HG03520 (cell line): ENCODE data around the gene ARSG.
"Not testable (repeated sequence)": the region's sequence is repeated elsewhere in the genome, so short reads cannot be mapped to it uniquely, and the experiment has no call there.

ENCODE experiments used
- ATAC-seq: cut with Tn5 transposase; IDR thresholded peaks from one replicate; pipeline ENCODE4 v1.9.1; 2021; ENCODE audit warnings: mild to moderate bottlenecking, moderate library complexity; ENCODE audit not compliant: unreplicated experiment

ARSG gene

DNA sequence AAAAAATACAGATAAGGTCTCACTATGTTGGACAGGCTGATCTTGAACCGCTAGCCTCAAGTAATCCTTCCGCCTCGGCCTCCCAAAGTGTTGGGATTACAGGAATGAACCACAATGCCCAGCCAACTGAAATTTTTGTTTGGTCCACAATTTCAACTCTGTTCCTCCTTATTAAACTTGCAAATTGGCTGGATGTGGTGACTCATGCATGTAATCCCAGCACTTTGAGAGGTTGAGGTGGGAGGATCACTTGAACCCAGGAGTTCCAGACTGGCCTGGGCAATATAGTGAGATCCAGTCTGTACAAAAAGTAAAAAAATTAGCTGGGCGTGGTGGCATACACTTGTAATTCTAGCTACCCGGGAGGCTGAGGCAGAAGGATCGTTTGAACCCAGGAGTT, 13.4 kb downstream of the ARSG start:
- no peak for ATAC-seq

DNA sequence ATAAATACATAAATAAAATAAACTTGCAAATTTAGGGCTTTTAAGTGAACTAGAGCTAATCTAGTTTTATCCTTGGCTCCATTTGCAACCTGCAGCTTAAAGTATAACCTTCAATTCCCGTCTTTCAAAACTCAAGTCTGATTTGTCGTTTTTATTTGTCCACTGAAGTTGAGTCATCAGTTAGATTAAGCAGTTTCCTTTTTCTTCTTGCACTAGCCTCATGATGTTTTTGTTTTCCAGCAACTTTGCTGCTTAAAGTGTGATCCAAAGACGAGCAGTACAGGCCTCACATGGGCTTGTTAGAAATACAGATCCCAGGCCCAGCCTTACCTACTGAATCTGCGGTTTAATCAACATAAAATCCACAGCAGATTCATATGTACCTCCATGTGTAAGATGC, 13.8 kb downstream of the ARSG start:
- ATAC-seq = no peak

DNA sequence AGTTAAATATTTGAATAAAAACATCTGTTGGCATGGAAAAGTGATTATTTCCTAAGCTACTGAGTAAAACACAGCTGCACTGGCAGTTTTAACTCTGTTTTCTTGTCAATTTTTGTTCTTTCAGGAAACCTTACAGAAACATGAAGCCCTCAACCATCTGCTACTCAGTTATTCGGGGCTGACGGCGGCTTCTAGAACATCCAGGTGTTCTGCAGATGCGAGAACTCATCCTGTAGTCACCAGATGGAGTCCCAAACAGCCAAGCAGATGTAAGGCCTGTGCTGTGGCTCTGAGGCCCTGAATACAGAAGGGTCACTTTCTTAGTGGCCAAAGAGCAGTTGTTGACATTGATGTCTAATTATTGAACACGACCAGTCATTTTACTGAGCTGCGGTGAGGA, 15.5 kb downstream of the ARSG start:
- ATAC-seq = no peak

DNA sequence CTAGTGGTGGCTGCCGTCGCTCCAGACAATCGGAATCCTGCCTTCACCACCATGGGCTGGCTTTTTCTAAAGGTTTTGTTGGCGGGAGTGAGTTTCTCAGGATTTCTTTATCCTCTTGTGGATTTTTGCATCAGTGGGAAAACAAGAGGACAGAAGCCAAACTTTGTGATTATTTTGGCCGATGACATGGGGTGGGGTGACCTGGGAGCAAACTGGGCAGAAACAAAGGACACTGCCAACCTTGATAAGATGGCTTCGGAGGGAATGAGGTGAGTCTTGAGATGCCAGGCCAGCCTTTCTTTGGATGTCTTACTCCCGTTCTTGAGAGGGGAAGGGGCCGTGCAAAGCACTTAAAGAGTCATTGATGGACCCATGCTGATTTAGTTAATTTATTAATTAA, 16.1 kb downstream of the ARSG start:
- ATAC-seq = no peak

DNA sequence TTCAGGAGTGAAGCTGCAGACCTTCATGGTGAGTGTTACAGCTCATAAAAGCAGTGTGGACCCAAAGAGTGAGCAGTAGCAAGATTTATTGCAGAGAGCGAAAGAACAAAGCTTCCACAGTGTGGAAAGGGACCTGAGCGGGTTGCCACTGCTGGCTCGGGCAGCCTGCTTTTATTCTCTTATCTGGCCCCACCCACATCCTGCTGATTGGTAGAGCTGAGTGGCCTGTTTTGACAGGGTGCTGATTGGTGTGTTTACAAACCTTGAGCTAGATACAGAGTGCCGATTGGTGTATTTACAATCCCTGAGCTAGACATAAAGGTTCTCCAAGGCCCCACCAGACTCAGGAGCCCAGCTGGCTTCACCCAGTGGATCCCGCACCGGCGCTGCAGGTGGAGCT, 17.2 kb downstream of the ARSG start:
- not testable (repeated sequence) for ATAC-seq

DNA sequence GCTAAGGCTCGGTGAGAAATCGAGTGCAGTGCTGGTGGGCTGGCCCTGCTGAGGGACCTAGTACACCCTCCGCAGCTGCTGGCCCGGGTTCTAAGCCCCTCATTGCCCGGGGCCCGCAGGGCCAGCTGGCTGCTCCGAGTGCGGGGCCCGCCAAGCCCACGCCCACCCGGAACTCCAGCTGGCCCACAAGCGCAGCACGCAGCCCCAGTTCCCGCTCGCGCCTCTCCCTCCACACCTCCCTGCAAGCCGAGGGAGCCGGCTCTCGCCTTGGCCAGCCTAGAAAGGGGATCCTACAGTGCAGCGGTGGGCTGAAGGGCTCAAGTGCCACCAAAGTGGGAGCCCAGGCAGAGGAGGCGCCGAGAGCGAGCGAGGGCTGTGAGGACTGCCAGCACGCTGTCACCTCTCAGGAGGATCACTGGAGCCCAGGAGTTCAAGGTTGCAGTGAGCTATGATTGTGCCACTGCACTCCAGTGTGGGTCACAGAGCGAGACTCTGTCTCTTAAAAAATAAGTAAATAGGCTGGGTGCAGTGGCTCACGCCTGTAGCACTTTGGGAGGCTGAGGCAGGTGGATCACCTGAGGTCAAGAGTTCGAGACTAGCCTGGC, 17.9 kb downstream of the ARSG start:
- not testable (repeated sequence) for ATAC-seq

DNA sequence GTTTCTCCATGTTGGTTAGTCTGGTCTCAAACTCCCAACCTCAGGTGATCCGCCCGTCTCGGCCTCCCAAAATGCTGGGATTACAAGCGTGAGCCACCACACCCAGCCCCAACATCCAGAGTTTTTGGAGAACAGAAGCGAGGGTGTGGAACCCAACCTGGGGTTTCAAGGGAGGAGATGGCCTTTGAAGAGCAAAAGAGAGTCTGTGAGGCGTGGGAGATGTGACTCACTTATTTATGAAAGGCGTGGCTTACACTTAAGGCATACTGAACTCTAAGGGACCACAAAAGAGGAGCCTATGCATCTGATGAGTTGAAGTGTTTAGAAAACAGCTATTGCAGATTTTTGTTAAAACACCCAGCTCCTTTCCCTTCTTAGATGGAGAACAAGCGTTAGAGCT, 18.9 kb downstream of the ARSG start:
- ATAC-seq = no peak

DNA sequence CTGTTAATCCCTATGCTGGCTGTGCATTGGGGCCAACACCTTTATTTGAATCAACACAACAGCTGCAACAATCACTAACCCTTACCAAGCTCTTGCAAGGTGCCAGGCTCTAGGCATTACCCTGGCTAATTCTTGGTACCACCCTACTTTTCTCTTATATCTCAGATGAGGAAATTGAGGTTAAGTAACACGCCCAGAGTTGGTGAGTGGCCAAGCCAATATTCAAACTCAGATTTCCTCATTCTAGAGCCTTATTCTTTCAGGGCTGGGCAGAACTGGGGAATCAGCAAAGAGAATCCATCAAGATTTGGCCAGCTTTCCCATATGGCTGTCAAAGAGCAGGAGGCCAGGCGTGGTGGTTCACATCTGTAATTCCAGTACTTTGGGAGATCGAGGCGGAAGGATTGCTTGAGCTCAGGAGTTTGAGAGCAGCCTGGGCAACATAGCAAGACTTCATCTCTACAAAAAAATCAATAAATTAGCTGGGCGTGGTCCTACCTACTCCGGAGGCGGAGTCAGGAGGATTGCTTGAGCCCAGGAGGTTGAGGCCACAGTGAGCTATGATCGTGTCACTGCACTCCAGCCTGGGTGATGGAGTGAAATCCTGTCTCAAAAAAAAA, 23.7 kb downstream of the ARSG start:
- ATAC-seq = no peak

DNA sequence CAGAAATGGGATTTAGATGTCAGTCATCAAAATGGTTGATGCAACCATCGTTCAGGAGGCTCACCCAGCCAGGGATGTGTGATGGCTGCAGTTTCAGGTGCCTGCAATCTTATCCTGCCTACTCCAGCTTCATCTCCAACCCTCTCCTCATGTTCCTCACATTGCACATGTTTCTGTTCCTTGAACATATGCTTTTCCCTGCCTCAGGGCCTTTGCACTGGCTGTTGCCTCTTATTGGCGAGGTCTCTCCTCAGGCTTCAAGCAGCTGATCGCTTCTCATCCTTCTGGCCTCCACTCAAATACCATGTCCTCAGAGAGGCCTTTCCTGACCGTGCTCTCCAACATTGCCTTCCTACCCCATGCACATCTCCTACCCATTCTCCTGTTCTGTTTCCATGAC, 24.6 kb downstream of the ARSG start:
- no peak for ATAC-seq

DNA sequence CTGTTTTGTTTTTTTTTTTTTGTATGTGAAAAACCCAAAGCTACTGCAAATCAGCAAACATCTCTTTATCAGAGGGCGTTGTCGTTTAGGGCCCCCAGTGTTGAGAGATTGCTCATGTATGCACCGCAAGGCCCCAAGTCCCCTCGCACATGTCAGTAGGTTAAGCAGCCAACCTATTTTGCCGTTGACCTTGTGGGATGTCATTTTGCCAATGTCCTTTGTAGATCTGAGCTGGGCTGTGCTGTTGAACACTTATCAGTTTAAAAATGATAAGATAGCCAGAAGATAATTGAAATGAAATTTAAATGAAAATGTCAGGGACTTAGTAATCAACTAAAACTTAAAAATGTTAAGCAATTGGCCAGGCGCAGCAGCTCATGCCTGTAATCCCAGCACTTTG, 26.2 kb downstream of the ARSG start:
- no peak for ATAC-seq

DNA sequence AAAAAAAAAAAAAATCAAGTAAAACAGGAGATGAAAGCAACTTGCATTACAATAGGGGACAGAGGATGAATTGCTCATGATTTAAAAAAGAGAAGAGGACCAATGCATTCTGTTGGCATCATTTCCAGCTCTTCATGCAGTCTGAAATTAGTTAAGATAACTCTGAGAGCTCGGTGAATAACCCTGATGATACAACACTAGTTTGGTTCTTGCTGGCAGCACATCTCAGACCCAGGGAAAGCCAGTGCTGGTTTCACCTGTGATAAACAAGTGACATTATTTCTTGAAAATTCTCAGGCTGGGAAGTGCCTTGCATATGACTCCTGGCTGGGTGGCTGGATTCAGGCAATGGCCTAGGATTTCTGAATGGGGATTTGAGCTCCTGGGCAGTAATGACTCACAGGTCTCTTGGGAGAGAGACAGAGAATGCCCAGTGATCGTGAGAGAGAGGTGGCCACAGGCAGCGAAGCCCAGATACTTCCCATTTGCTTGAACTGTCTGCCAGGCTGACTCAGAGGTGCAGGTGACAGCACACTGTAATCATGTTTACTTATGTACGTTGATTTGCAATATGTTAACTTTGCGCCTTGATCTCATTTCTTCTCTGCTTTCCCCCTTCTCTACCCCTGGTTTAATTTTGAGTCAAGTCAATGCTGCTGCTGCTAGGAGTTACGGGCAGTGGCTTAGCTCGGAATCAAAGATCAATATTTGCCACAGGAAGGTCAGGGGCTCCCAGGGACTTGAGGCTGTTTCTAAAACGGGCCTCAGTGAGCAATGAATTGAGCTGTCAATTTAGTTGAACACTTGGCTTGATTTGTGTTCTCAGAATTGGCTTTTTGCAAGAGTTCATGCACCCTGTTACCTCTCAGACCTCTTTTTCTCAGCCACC, 27.1 kb downstream of the ARSG start:
- ATAC-seq = no peak

DNA sequence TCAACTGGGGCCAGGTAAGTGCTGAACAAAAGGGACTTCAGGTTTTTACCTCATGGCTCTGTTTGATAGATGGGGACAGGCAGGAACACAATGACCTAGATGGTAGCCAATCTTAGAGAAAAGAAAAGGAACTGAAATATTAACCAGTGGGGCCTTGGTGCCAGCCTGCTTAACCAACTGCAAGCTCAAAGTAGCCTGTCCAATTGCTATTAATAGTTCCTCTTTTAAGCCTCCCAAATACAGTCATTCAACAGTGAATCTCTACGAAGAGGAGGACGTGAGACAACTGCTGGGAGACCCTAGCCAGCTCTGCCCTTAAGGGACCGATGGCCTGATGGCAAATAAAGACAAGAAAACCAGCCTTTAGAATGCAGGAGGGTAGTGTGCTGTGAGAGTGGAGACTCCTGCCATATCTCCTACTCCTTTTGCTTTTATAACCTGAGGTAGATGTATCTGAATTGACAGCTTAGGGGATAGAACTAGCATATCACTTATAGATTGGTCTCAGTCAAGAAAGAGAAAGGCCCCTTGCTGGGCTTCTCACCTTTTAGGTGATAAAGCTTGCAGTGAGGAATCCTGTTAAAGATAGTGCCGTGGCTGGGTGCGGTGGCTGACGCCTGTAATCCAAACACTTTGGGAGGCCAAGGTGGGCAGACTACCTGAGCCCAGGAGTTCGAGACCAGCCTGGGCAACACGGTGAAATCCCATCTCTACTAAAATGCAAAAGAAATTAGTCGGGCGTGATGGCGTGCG, 28.3 kb downstream of the ARSG start:
- ATAC-seq = no peak

DNA sequence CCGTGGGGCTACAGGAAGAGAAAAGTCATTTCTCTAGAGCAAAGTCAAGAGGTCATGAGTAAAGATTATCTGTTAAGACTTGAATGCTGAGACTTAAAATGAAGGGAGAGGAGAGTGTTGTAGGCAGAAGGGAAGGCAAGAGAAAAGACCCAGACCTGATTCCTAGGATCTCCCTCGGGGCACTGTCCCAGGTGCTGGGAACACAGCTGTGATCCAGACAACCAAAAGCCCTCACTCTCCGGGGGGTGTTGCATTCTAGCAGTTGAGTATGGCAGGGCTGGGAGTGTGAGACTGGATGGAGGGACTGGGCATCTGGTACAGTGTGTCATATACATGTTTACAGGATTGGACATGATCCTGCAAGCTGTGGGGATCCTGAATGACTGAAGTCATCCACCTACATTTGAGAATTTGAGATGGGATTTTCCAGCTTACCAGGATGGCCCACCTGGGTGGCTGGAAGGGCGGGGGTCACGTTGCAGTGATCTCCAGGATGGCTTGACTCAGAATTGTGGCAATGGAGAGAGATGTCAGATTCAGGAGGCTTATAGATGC, 29.1 kb downstream of the ARSG start:
- ATAC-seq = no peak

DNA sequence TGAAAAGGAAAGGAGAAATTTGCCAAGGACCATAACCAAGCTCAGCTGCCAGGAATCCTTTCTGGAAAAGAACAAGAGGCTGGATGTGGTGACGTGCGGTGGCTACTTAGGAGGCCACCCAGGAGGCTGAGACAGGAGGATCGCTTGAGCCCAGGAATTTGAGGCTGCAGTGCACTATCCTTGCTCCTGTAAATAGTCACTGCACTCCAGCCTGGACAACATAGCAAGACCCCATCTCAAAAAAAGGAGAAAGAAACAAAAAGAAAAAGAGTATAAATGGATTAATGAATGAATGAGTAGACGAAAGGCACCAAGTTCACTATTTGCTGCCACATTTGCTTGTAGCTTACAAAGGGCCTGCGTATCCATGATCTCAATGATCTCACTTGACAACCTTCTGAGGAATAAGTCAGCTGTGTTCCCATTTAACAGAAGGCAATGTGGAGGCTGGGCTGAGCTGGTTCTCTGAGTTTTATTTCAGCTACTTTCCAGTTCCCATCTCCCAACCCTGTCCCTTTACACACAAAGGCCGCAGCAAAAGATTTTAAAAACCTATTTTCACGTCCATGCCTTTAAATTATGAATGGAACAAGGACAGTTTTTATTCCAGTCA, 29.8 kb downstream of the ARSG start:
- no peak for ATAC-seq

DNA sequence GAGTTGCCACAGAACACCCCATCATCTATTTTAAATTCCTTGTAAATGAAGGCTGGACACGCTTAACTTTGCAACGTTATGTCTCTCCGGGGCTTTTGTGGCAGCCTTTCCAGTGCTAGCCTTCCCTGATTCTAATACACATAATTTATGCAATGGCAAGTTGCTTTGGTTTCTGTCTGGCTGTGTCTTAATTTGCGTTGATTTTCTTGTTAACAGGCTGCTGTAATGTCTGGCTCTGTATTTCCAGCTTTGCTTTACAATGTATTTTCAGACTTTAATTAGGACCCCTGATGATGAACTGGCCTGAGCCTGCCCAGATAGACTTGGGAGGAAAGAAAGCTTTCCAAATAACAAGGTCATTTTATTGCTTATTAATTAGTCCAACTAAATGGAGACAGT, 30.3 kb downstream of the ARSG start:
- ATAC-seq = no peak

DNA sequence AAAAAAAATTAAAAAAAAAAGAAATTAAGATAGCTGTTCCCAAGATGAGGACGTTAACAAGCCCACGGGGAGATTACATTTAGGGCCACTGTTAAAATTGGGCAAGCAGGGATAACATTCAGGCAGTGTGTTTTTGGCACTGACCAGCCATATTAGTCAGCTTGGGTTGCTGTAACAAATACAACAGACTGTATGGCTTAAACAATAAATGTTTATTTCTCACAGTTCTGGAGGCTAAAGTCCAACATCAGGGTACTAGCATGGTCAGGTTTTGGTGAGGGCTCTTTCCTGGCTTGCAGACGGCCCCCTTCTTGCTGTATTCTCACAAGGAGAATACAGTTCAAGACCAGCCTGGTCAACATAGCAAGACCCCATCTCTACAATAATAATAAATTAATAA, 31.3 kb downstream of the ARSG start:
- ATAC-seq = no peak

DNA sequence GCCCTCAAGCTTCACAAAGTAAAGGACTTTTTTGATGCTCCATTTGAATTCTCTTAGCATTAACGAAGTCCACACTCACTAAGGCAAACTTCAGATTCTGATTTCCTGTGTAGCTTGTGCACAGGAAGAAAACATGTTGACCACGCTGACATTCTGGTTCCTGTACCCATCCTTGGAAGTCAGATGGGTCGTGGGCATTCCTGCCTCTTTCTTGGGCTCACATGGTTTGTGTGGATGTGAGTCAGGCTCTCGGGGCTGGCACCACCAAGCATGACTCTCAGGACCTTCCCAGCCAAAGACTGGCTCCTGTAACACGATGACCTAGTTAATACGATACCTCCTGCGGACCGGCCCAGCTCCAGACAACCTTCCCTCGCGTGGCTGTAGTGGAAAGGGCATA, 32.8 kb downstream of the ARSG start:
- no peak for ATAC-seq

DNA sequence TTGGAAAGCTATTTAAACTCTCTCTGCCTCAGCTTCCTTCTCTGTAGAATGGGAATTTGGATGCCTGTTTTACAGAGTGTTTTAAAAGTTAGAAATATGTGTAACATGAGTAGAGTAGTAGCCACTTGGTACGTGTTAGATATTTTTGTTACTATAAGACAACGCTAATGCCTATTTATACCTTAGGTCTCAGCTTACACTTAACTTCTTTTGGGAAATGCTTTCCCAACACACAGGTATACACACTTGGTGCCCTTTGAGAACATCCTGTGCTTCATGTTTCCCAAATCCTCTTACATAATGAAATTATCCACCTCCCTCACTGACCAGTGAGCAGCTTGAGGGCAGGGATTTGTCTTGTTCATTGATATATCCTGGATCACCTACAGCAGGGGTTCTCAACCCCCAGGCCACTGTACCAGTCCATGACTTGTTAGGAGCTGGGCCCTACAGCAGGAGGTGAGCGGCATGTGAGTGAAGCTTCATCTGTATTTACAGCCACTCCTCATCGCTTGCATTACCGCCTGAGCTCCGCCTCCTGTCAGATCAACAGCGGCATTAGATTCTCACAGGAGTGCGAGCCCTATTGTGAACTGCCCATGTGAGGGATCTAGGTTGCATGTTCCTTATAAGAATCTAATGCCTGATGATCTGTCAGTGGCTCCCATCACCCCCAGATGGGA, 33.5 kb downstream of the ARSG start:
- ATAC-seq = no peak

DNA sequence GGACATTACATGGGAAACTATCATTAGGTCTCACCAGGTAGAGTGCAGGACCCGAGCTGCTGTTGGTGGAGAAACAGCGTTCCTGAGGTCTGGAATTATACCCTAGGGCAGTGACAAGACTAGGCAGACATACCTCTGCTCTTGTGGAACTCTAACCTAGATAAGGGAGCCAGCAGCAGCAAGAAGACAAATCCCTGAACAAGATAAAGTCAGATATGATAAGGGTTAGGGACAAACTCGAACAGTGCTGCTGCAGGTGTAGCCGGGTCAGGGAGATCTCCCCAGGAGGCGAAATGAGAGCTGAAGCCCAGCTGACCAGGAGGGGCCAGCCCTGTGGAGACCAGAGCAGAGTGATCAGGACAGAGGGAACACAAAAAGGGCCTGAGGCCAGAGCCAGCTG, 34.7 kb downstream of the ARSG start:
- no peak for ATAC-seq

DNA sequence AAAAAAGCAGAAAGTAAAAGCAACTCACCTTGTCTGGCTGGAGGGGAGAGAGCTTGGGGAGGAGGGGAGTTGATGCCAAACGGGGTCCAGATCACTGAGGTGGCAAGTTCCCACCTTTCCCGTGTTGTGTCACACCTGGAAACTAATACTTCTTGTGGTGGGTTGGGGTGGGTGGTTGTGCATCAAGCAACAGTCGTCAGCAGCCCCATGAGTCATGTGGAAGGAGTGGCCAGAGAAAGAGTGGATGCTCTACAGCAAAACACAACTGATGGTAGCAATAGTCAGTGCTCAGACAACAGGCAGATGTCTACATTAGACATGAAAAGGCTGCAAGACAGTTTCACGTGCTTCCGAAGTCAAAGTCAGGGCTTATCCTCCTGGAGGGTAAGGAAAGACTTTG, 35.4 kb downstream of the ARSG start:
- ATAC-seq = no peak
